Small intestine (tissue), 7 donors: Measurements from ENCODE around the gene SINHCAF. TPM values are rescaled to one million over a fixed set of nuclear protein-coding genes. Genes with fewer than 3 reads are reported as not detected.
"Not testable (repeated sequence)": the region's sequence is repeated elsewhere in the genome, so short reads cannot be mapped to it uniquely, and the experiment has no call there.

Source experiments
- DNase-seq, 2 donors: peaks; one replicate each; pipeline versions ENCODE4 v3.0.0 to v3.0.0-alpha.2; 2013
- FAIRE-seq: peaks from 2 replicates; lab custom pipeline; 2012; peaks lifted over from hg19 to GRCh38; lab: Jason Lieb, UNC
- H3K27ac ChIP-seq, 3 donors: one replicate each; pipeline ENCODE4 v1.5.1; 2013; ENCODE audit warnings: low read length in 2 of 3, mild to moderate bottlenecking in 2 of 3, control low read depth in 1 of 3, inconsistent platforms in 1 of 3, low read depth in 1 of 3, moderate library complexity in 1 of 3
- H3K27me3 ChIP-seq, 3 donors: one replicate each; pipeline ENCODE4 v1.6.1; 2013; ENCODE audit warnings: low read length in 3 of 3, inconsistent platforms in 1 of 3; ENCODE audit not compliant: control insufficient read depth in 3 of 3, insufficient read depth in 3 of 3
- H3K36me3 ChIP-seq, 3 donors: one replicate each; pipeline ENCODE4 v1.6.1; 2013; ENCODE audit warnings: low read length in 3 of 3, inconsistent platforms in 1 of 3, low read depth in 1 of 3, mild to moderate bottlenecking in 1 of 3, moderate library complexity in 1 of 3; ENCODE audit not compliant: control insufficient read depth in 3 of 3, insufficient read depth in 2 of 3
- H3K4me1 ChIP-seq, 3 donors: one replicate each; pipeline ENCODE4 v1.6.1; 2013; ENCODE audit warnings: low read length in 2 of 3, inconsistent platforms in 1 of 3, low read depth in 1 of 3, mild to moderate bottlenecking in 1 of 3, moderate library complexity in 1 of 3; ENCODE audit not compliant: control insufficient read depth in 3 of 3, insufficient read depth in 2 of 3
- H3K4me3 ChIP-seq, 3 donors: one replicate each; pipeline ENCODE4 v1.5.1; 2013; ENCODE audit warnings: low read length in 3 of 3, control low read depth in 1 of 3, inconsistent platforms in 1 of 3, low read depth in 1 of 3, mild to moderate bottlenecking in 1 of 3, moderate library complexity in 1 of 3
- H3K9me3 ChIP-seq, 2 donors: one replicate each; pipeline ENCODE4 v1.6.1; 2013; ENCODE audit warnings: low read depth in 1 of 2, low read length in 1 of 2; ENCODE audit not compliant: control insufficient read depth in 2 of 2, insufficient read depth in 1 of 2
- WGBS, 3 donors: extraction: QIAGEN DNeasy Blood & Tissue Kit; methylation state at CpG; one replicate each; pipeline ENCODE4 v1.1.7; 2013; 5-methylcytosine and 5-hydroxymethylcytosine counted together
- polyA plus RNA-seq, 4 donors: library from polyadenylated mRNA; stranded (reverse) in 3 of 4; unstranded in 1 of 4; fragments of 200-250 nt in 3 of 4; fragments of 120-200 nt in 1 of 4; gene quantifications; one replicate each; pipeline versions ENCODE4 v1.2.1 to v1.2.3, GENCODE V29; 2013
- donor health status: healthy with polysubstance abuse.
- donor health status: control.
- donor health status: control.
- donor health status: Bipolar disorder and iron deficiency.
- donor health status: healthy.

SINHCAF gene
- polyA plus RNA-seq, 4 donors, result 26.7 to 78.6 (median 33.5) TPM

GRCh38 chr12:31246470-31246850 is 79.5 kb downstream of the SINHCAF start:
- Histone ChIP-seq H3K27ac (no peak overlapping the region), H3K27me3 (no peaks in the 10 kb centered on the region), H3K4me1 (no peaks in the 10 kb centered on the region), H3K9me3 (no peaks in the 10 kb centered on the region), H3K36me3 (no peaks in the 10 kb centered on the region), H3K4me3 (no peak overlapping the region)
- DNase-seq (no peak), FAIRE-seq (no peak)
- 76 to 89% (median 84%) methylated on average over 10 of the region's 10 CpGs for WGBS, 3 donors

GRCh38 chr12:31245822-31246469 is 80.0 kb downstream of the SINHCAF start:
- no peaks in the 10 kb centered on the region for H3K36me3 ChIP-seq
- H3K4me1 ChIP-seq, result no peaks in the 10 kb centered on the region
- no peak overlapping the region for H3K27ac ChIP-seq
- no peaks in the 10 kb centered on the region for H3K9me3 ChIP-seq
- FAIRE-seq (no peak), DNase-seq (peak in 1 of 2 donors; percentile 24)
- H3K4me3 ChIP-seq, result no peak overlapping the region
- WGBS, 3 donors, result 74 to 84% (median 79%) methylated on average over 15 of the region's 15 CpGs
- H3K27me3 ChIP-seq, result no peaks in the 10 kb centered on the region

GRCh38 chr12:31242418-31242817 is 83.5 kb downstream of the SINHCAF start:
- not testable (repeated sequence) for H3K4me3 ChIP-seq, DNase-seq, H3K27me3 ChIP-seq, H3K27ac ChIP-seq, H3K36me3 ChIP-seq, FAIRE-seq, H3K4me1 ChIP-seq, H3K9me3 ChIP-seq
- WGBS, 3 donors, result 91 to 94% (median 92%) methylated on average over 10 of the region's 10 CpGs

- DNase-seq (peak; percentile 76 to 84), FAIRE-seq (no peak)
- Histone ChIP-seq H3K36me3 (no peaks in the 10 kb centered on the region), H3K9me3 (no peaks in the 10 kb centered on the region), H3K4me1 (peaks cover 0 to 8% (median 0%) of the 10 kb centered on the region in 3 donors), H3K27me3 (no peaks in the 10 kb centered on the region), H3K4me3 (no peak overlapping the region), H3K27ac (no peak overlapping the region)
- 18 to 19% (median 19%) methylated on average over 11 of the region's 11 CpGs for WGBS, 3 donors
These were observed 87.1 kb downstream of the SINHCAF start for GRCh38 chr12:31238764-31239387.

GRCh38 chr12:31238333-31238732 is 87.6 kb downstream of the SINHCAF start:
- H3K36me3 ChIP-seq, H3K9me3 ChIP-seq, FAIRE-seq, DNase-seq, H3K4me3 ChIP-seq, H3K27ac ChIP-seq, H3K27me3 ChIP-seq, H3K4me1 ChIP-seq: not testable (repeated sequence)
- WGBS, 3 donors, result 26 to 61% (median 34%) methylated on average over 10 of the region's 10 CpGs

GRCh38 chr12:31236998-31237637 is 88.8 kb downstream of the SINHCAF start:
- H3K4me3 ChIP-seq, result no peak overlapping the region
- H3K4me1 ChIP-seq, result peaks cover 0 to 8% (median 0%) of the 10 kb centered on the region in 3 donors
- H3K36me3 ChIP-seq, result no peaks in the 10 kb centered on the region
- no peaks in the 10 kb centered on the region for H3K9me3 ChIP-seq
- H3K27ac ChIP-seq, result no peak overlapping the region
- 79 to 89% (median 82%) methylated on average over 11 of the region's 11 CpGs for WGBS, 3 donors
- FAIRE-seq, result no peak
- no peaks in the 10 kb centered on the region for H3K27me3 ChIP-seq
- DNase-seq, result no peak

- WGBS, 3 donors, result 79 to 81% (median 80%) methylated on average over 9 of the region's 9 CpGs
- FAIRE-seq, result no peak
- DNase-seq, result no peak
- Histone ChIP-seq H3K4me1 (peaks cover 0 to 8% (median 0%) of the 10 kb centered on the region in 3 donors), H3K4me3 (no peak overlapping the region), H3K27ac (no peak overlapping the region), H3K9me3 (peaks cover 0 to 5% of the 10 kb centered on the region in 2 donors), H3K27me3 (no peaks in the 10 kb centered on the region), H3K36me3 (no peaks in the 10 kb centered on the region)
These were observed 90.0 kb downstream of the SINHCAF start for GRCh38 chr12:31235868-31236395.
